ENCODE measurements around the gene DCTN1. TPM values are rescaled to one million over a fixed set of nuclear protein-coding genes. Genes with fewer than 3 reads are reported as not detected.

The DCTN1 gene
- polyA plus RNA-seq, 1 experiment, result 147 TPM

DNA sequence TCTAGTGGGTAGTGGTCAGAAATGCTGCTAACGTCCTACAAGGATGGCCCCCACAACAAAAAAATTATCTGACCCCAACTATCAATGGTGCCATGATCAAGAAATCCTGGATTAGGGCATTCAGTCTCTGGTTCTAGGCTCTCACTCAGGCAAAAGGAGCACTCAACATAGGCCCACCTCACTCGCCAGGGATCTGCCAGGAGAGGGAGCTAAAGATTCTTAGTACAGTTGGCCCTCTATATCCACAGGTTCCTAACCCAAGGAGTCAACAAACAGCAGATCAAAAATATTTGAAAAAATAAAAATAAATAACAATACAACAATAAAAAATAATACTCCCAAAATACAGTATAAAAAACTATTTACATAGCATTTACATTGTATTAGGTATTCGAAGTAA is 46.9 kb downstream of the DCTN1 start:
- H3K27me3 ChIP-seq (ENCODE audit: control insufficient read depth, insufficient read depth, low read length), result peaks cover 23% of the 10 kb centered on the region
- POLR2A ChIA-PET, result no interaction called here
- no peaks in the 10 kb centered on the region for H3K9me3 ChIP-seq (ENCODE audit: control insufficient read depth, insufficient read depth, low read length)
- DNase-seq (ENCODE audit: low read depth, low spot score), result peak; percentile 3
- CTCF ChIA-PET, result interaction anchor here (0.9 to 3.2 kb wide), 9 partner anchors 9 to 510 kb away, joined by 3 to 43 read pairs (median 4); partner anchors contain the start of gene DCTN1
- H3K27ac ChIP-seq (ENCODE audit: low read depth, low read length), result no peak overlapping the region
- TF ChIP-seq, protein P1, sequence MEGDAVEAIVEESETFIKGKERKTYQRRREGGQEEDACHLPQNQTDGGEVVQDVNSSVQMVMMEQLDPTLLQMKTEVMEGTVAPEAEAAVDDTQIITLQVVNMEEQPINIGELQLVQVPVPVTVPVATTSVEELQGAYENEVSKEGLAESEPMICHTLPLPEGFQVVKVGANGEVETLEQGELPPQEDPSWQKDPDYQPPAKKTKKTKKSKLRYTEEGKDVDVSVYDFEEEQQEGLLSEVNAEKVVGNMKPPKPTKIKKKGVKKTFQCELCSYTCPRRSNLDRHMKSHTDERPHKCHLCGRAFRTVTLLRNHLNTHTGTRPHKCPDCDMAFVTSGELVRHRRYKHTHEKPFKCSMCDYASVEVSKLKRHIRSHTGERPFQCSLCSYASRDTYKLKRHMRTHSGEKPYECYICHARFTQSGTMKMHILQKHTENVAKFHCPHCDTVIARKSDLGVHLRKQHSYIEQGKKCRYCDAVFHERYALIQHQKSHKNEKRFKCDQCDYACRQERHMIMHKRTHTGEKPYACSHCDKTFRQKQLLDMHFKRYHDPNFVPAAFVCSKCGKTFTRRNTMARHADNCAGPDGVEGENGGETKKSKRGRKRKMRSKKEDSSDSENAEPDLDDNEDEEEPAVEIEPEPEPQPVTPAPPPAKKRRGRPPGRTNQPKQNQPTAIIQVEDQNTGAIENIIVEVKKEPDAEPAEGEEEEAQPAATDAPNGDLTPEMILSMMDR (IDR thresholded peaks at IDR 0.05; ENCODE audit: low read depth, low read length), result peak; percentile 69
- no peak overlapping the region for H3K4me3 ChIP-seq (ENCODE audit: low read depth, low read length)

GRCh38 chr2:74332550-74333174 is 47.4 kb downstream of the DCTN1 start:
- TF ChIP-seq, protein P1 (IDR thresholded peaks at IDR 0.05; ENCODE audit: low read depth, low read length), result no peak
- DNase-seq (ENCODE audit: low read depth, low spot score), result no peak
- Histone ChIP-seq H3K27ac (ENCODE audit: low read depth, low read length) (no peak overlapping the region), H3K9me3 (ENCODE audit: control insufficient read depth, insufficient read depth, low read length) (no peaks in the 10 kb centered on the region), H3K27me3 (ENCODE audit: control insufficient read depth, insufficient read depth, low read length) (peaks cover 22% of the 10 kb centered on the region), H3K4me3 (ENCODE audit: low read depth, low read length) (no peak overlapping the region)
- CTCF ChIA-PET, result interaction anchor here (1.0 to 1.5 kb wide), 6 partner anchors 8 to 117 kb away, joined by 3 to 8 read pairs (median 4); no protein-coding TSS in a partner anchor
- POLR2A ChIA-PET, result no interaction called here

DNA sequence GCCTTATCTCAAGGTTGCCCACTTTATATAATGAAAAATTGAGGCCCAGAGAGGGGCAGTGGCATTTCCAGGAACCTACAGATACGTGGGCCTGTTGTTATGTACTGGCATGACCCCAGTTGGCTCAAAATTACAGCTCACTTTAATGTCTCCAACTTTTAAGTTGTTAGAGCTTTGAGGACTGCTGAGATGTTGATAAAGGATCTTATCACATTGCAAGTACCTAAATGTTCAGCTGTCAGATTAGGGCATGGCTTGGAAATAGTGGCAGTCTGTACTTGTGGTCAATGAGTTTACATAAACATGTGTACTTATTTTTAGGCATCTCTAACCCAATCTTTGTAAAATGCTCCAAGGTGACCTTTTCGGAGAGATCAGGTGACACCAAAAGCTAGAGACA is 51.5 kb downstream of the DCTN1 start:
- Histone ChIP-seq H3K4me3 (ENCODE audit: low read depth, low read length) (no peak overlapping the region), H3K27me3 (ENCODE audit: control insufficient read depth, insufficient read depth, low read length) (peaks cover 17% of the 10 kb centered on the region), H3K9me3 (ENCODE audit: control insufficient read depth, insufficient read depth, low read length) (no peaks in the 10 kb centered on the region), H3K27ac (ENCODE audit: low read depth, low read length) (no peak overlapping the region)
- ChIA-PET CTCF (interaction anchor here (0.9 to 2.5 kb wide), 2 partner anchors 13 to 79 kb away, joined by 3 to 7 read pairs; no protein-coding TSS in a partner anchor), POLR2A (no interaction called here)
- TF ChIP-seq, protein P1 (IDR thresholded peaks at IDR 0.05; ENCODE audit: low read depth, low read length), result no peak
- no peak for DNase-seq (ENCODE audit: low read depth, low spot score)

DNA sequence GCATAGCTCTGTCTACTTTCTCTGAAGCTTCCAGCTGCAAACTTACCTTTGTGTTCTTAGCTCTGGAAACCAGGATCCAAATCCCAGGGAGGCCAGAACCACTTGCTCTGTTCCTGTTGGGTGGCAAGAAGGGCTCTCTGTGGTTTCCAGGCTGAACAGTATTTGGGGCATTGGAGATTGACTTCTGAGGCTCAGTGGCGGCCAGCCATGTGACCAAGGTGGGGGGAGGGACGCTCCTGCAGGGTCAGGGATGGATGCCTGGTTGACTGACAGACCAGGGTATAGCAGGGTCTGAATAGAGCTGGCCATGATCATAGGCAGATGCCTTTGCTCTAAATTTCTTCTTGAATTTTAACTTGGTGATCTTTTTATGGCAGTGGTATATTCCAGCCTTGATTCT is 52.0 kb downstream of the DCTN1 start:
- no peak overlapping the region for H3K4me3 ChIP-seq (ENCODE audit: low read depth, low read length)
- ChIA-PET CTCF (interaction anchor here (0.9 to 5.2 kb wide), 3 partner anchors 8 to 78 kb away, joined by 3 to 48 read pairs (median 7); no protein-coding TSS in a partner anchor), POLR2A (no interaction called here)
- TF ChIP-seq, protein P1 (IDR thresholded peaks at IDR 0.05; ENCODE audit: low read depth, low read length), result no peak
- peaks cover 16% of the 10 kb centered on the region for H3K27me3 ChIP-seq (ENCODE audit: control insufficient read depth, insufficient read depth, low read length)
- no peak for DNase-seq (ENCODE audit: low read depth, low spot score)
- no peak overlapping the region for H3K27ac ChIP-seq (ENCODE audit: low read depth, low read length)
- no peaks in the 10 kb centered on the region for H3K9me3 ChIP-seq (ENCODE audit: control insufficient read depth, insufficient read depth, low read length)

GRCh38 chr2:74327627-74328026 is 52.5 kb downstream of the DCTN1 start:
- TF ChIP-seq, protein P1 (IDR thresholded peaks at IDR 0.05; ENCODE audit: low read depth, low read length), result no peak
- Histone ChIP-seq H3K27ac (ENCODE audit: low read depth, low read length) (no peak overlapping the region), H3K9me3 (ENCODE audit: control insufficient read depth, insufficient read depth, low read length) (no peaks in the 10 kb centered on the region), H3K4me3 (ENCODE audit: low read depth, low read length) (no peak overlapping the region), H3K27me3 (ENCODE audit: control insufficient read depth, insufficient read depth, low read length) (peaks cover 12% of the 10 kb centered on the region)
- no peak for DNase-seq (ENCODE audit: low read depth, low spot score)
- ChIA-PET CTCF (interaction anchor here (2.5 to 5.2 kb wide), 2 partner anchors 8 to 78 kb away, joined by 7 to 48 read pairs; no protein-coding TSS in a partner anchor), POLR2A (no interaction called here)
